MCF 10A (cell line): ENCODE data around the gene PRR14L. TPM values are rescaled to one million over a fixed set of nuclear protein-coding genes. Genes with fewer than 3 reads are reported as not detected.
"Not testable (repeated sequence)": the region's sequence is repeated elsewhere in the genome, so short reads cannot be mapped to it uniquely, and the experiment has no call there.

Experiments used
- BruUV-seq: library from RNA; stranded (reverse); fragments of 400-500 nt; replicated peaks from 2 replicates; lab custom pipeline; 2021; lab: Mats Ljungman, UMichigan
- CTCF ChIA-PET: fragments of 300-600 bp; sonication (Branson Sonifier 250); formaldehyde crosslinking; extraction: SDS; loops from one replicate; lab custom pipeline; 2021; ENCODE audit warnings: antibody characterized with exemption, inconsistent platforms; lab: Yijun Ruan, JAX
- POLR2A ChIA-PET: fragments of 300-600, 350-650 bp; sonication (Branson Sonifier 250); formaldehyde crosslinking; extraction: SDS; loops from one replicate; lab custom pipeline; 2020; ENCODE audit warnings: antibody characterized with exemption, inconsistent platforms; lab: Yijun Ruan, JAX
- DNase-seq: peaks from one replicate; pipeline ENCODE4 v3.0.0-alpha.2; 2018; ENCODE audit not compliant: unreplicated experiment
- H3K27ac Mint-ChIP-seq: one replicate; pipeline ENCODE4 v1.8.0; 2022; ENCODE audit warnings: mild to moderate bottlenecking, low read depth, mixed read lengths; ENCODE audit not compliant: unreplicated experiment
- H3K27me3 Mint-ChIP-seq: one replicate; pipeline ENCODE4 v1.8.0; 2022; ENCODE audit warnings: mixed read lengths; ENCODE audit not compliant: insufficient read depth, unreplicated experiment
- H3K36me3 Mint-ChIP-seq: one replicate; pipeline ENCODE4 v1.8.0; 2022; ENCODE audit warnings: mild to moderate bottlenecking, moderate library complexity, mixed read lengths; ENCODE audit not compliant: insufficient read depth, unreplicated experiment
- H3K4me1 Mint-ChIP-seq: one replicate; pipeline ENCODE4 v1.8.0; 2022; ENCODE audit warnings: mixed read lengths; ENCODE audit not compliant: insufficient read depth, unreplicated experiment
- H3K4me3 Mint-ChIP-seq: one replicate; pipeline ENCODE4 v1.8.0; 2022; ENCODE audit warnings: mild to moderate bottlenecking, moderate library complexity, mixed read lengths; ENCODE audit not compliant: unreplicated experiment
- H3K9me3 Mint-ChIP-seq: one replicate; pipeline ENCODE4 v1.8.0; 2022; ENCODE audit warnings: mixed read lengths; ENCODE audit not compliant: unreplicated experiment
- CTCF ChIP-seq: fragments of 200-600 bp; IDR thresholded peaks from one replicate; pipeline ENCODE4 v1.8.0; 2022; ENCODE audit warnings: antibody characterized with exemption, mild to moderate bottlenecking; ENCODE audit not compliant: unreplicated experiment
- intact Hi-C: fragments of 100-400 bp; cut with micrococcal nuclease; formaldehyde crosslinking; loops from 2 replicates; pipeline ENCODE4 v1.14.1; 2022
- total RNA-seq: library from RNA; stranded (reverse); gene quantifications from 2 replicates; pipeline ENCODE4 v1.2.3, GENCODE V29; 2022

The PRR14L gene
- total RNA-seq, 1 experiment from 2014 or later = 37.4 TPM

- POLR2A ChIA-PET = interaction anchor here (1.0 kb wide), 2 partner anchors 41 to 58 kb away, joined by 4 read pairs; no protein-coding TSS in a partner anchor
Observed at GRCh38 chr22:31723723-31724122, 26.2 kb downstream of the PRR14L start.

GRCh38 chr22:31719850-31720471 lies 30.0 kb downstream of the PRR14L start:
- Mint-ChIP-seq H3K4me1 (no peaks in the 10 kb centered on the region), H3K4me3 (no peak overlapping the region), H3K36me3 (peaks cover 86% of the 10 kb centered on the region), H3K9me3 (no peaks in the 10 kb centered on the region), H3K27me3 (no peaks in the 10 kb centered on the region), H3K27ac (no peak overlapping the region)
- DNase-seq = peak; percentile 2
- POLR2A ChIA-PET = no interaction called here
- CTCF ChIA-PET = interaction anchor here (0.7 to 0.8 kb wide), 2 partner anchors 27 to 240 kb away, joined by 3 read pairs; no protein-coding TSS in a partner anchor
- no TSS peak for BruUV-seq
- no peak for TF ChIP-seq CTCF
- intact Hi-C loops = no loop called here

More at GRCh38 chr22:31723723-31724122, 26.2 kb downstream of the PRR14L start:
- intact Hi-C loops = no loop called here
- no peak for DNase-seq
- H3K27me3 Mint-ChIP-seq = no peaks in the 10 kb centered on the region
- H3K27ac Mint-ChIP-seq = no peak overlapping the region
- CTCF ChIA-PET = interaction anchor here (0.5 to 0.9 kb wide), 4 partner anchors 21 to 1339 kb away, joined by 3 to 5 read pairs (median 3); no protein-coding TSS in a partner anchor
- peaks cover 59% of the 10 kb centered on the region for H3K36me3 Mint-ChIP-seq
- no TSS peak for BruUV-seq
- no peak overlapping the region for H3K4me3 Mint-ChIP-seq
- no peaks in the 10 kb centered on the region for H3K9me3 Mint-ChIP-seq
- no peak for TF ChIP-seq CTCF
- H3K4me1 Mint-ChIP-seq = no peaks in the 10 kb centered on the region

GRCh38 chr22:31715147-31715778 lies 34.7 kb downstream of the PRR14L start:
- Mint-ChIP-seq H3K4me3 (no peak overlapping the region), H3K27me3 (no peaks in the 10 kb centered on the region), H3K27ac (no peak overlapping the region), H3K9me3 (no peaks in the 10 kb centered on the region), H3K4me1 (no peaks in the 10 kb centered on the region), H3K36me3 (peaks cover 72% of the 10 kb centered on the region)
- no TSS peak for BruUV-seq
- CTCF ChIA-PET = interaction anchor here (0.6 kb wide), 1 partner anchor 242 kb away, joined by 3 read pairs; no protein-coding TSS in a partner anchor
- DNase-seq = no peak
- intact Hi-C loops = no loop called here
- no peak for TF ChIP-seq CTCF
- POLR2A ChIA-PET = interaction anchor here (1.1 kb wide), 1 partner anchor 10 kb away, joined by 3 read pairs; no protein-coding TSS in a partner anchor

- H3K4me3 Mint-ChIP-seq, DNase-seq, H3K27ac Mint-ChIP-seq, POLR2A ChIA-PET, intact Hi-C loops, BruUV-seq, H3K9me3 Mint-ChIP-seq, H3K27me3 Mint-ChIP-seq, H3K4me1 Mint-ChIP-seq: not testable (repeated sequence)
- CTCF ChIA-PET = interaction anchor here (1.3 kb wide), 1 partner anchor 45 kb away, joined by 4 read pairs; no protein-coding TSS in a partner anchor
- H3K36me3 Mint-ChIP-seq = peaks cover 63% of the 10 kb centered on the region
Observed at GRCh38 chr22:31711226-31711625, 38.7 kb downstream of the PRR14L start.
